IMR-90 (cell line): ENCODE measurements around the gene OVCA2. TPM values are rescaled to one million over a fixed set of nuclear protein-coding genes. Genes with fewer than 3 reads are reported as not detected.

Experiments
- ATAC-seq: fragments of 200-7000 bp; cut with Tn5 transposase; 2 replicates; pipeline ENCODE4 v1.9.1; 2020; ENCODE audit warnings: low read depth, mild to moderate bottlenecking, moderate library complexity
- BruUV-seq: library from RNA; stranded (reverse); fragments of 400-500 nt; replicated peaks from 2 replicates; lab custom pipeline; 2021; lab: Mats Ljungman, UMichigan
- CTCF ChIA-PET: fragments of 300-600 bp; formaldehyde crosslinking; extraction: SDS; loops from one replicate; lab custom pipeline; 2021; ENCODE audit warnings: antibody characterized with exemption; lab: Yijun Ruan, JAX
- POLR2A ChIA-PET: fragments of 300-600 bp; sonication (Branson Sonifier 250); formaldehyde crosslinking; loops from one replicate; lab custom pipeline; 2022; ENCODE audit warnings: antibody characterized with exemption; ENCODE audit not compliant: unreplicated experiment; lab: Charles Lee
- DNase-seq: peaks from one replicate; pipeline ENCODE4 v3.0.0; 2013
- H2AFZ ChIP-seq: replicated peaks from 2 replicates; pipeline ENCODE3; 2013; ENCODE audit warnings: low read length, mild to moderate bottlenecking; ENCODE audit not compliant: poor library complexity
- H2AK5ac ChIP-seq: 2 replicates; pipeline ENCODE4 v1.6.1; 2013; ENCODE audit warnings: low read depth, low read length, inconsistent platforms
- H2AK9ac ChIP-seq: replicated peaks from 2 replicates; pipeline ENCODE3; 2013; ENCODE audit warnings: mild to moderate bottlenecking, low read depth, low read length, moderate library complexity; ENCODE audit not compliant: poor library complexity
- H2BK120ac ChIP-seq: 2 replicates; pipeline ENCODE4 v1.6.1; 2013; ENCODE audit warnings: low read depth, low read length, inconsistent platforms
- H2BK15ac ChIP-seq: 3 replicates; pipeline ENCODE4 v1.6.1; 2013; ENCODE audit warnings: low read depth, low read length, inconsistent platforms
- H2BK20ac ChIP-seq: 2 replicates; pipeline ENCODE4 v1.6.1; 2013; ENCODE audit warnings: low read depth, mild to moderate bottlenecking, inconsistent platforms, low read length, moderate library complexity
- H2BK5ac ChIP-seq: 2 replicates; pipeline ENCODE4 v1.6.1; 2013; ENCODE audit warnings: mild to moderate bottlenecking, low read depth, low read length, inconsistent platforms; ENCODE audit not compliant: poor library complexity, severe bottlenecking
- H3K14ac ChIP-seq: replicated peaks from 2 replicates; pipeline ENCODE4 v1.6.1; 2013; ENCODE audit warnings: low read depth, low read length, inconsistent platforms
- H3K18ac ChIP-seq: 2 replicates; pipeline ENCODE4 v1.6.1; 2013; ENCODE audit warnings: low read depth, low read length, control low read depth
- H3K23ac ChIP-seq: 2 replicates; pipeline ENCODE4 v1.6.1; 2013; ENCODE audit warnings: low read depth, low read length, inconsistent platforms
- H3K27ac ChIP-seq: 2 replicates; pipeline ENCODE4 v1.5.1; 2013; ENCODE audit warnings: mild to moderate bottlenecking, control low read depth, low read length; ENCODE audit not compliant: insufficient read depth
- H3K27me3 ChIP-seq: 2 replicates; pipeline ENCODE4 v1.6.1; 2013; ENCODE audit warnings: low read length; ENCODE audit not compliant: control insufficient read depth, insufficient read depth
- H3K36me3 ChIP-seq: 2 replicates; pipeline ENCODE4 v1.6.1; 2013; ENCODE audit warnings: low read length, mixed read lengths; ENCODE audit not compliant: control insufficient read depth, insufficient read depth
- H3K4ac ChIP-seq: 2 replicates; pipeline ENCODE4 v1.6.1; 2013; ENCODE audit warnings: low read depth, low read length, inconsistent platforms
- H3K4me1 ChIP-seq: 2 replicates; pipeline ENCODE4 v1.6.1; 2013; ENCODE audit warnings: low read length, mixed read lengths; ENCODE audit not compliant: control insufficient read depth, insufficient read depth
- H3K4me2 ChIP-seq: 2 replicates; pipeline ENCODE4 v1.6.1; 2013; ENCODE audit warnings: low read depth, mild to moderate bottlenecking, control low read depth, low read length, moderate library complexity
- H3K4me3 ChIP-seq: 2 replicates; pipeline ENCODE4 v1.5.1; 2013; ENCODE audit warnings: low read depth, mild to moderate bottlenecking, control low read depth, low read length, moderate library complexity; ENCODE audit not compliant: insufficient read depth
- H3K56ac ChIP-seq: 2 replicates; pipeline ENCODE4 v1.6.1; 2013; ENCODE audit warnings: low read length, inconsistent platforms; ENCODE audit not compliant: insufficient read depth; ENCODE audit errors: extremely low read depth
- H3K79me1 ChIP-seq, 2 experiments: 2 replicates each; pipeline ENCODE4 v1.6.1; 2013; ENCODE audit warnings: low read length in 2 of 2, inconsistent platforms in 1 of 2, low read depth in 1 of 2
- H3K9ac ChIP-seq: 2 replicates; pipeline ENCODE4 v1.6.1; 2013; ENCODE audit warnings: low read depth, low read length, control low read depth
- H3K9me1 ChIP-seq: 2 replicates; pipeline ENCODE4 v1.6.1; 2013; ENCODE audit warnings: low read length, inconsistent platforms; ENCODE audit not compliant: insufficient read depth
- H3K9me3 ChIP-seq: 2 replicates; pipeline ENCODE4 v1.6.1; 2013; ENCODE audit warnings: low read length; ENCODE audit not compliant: control insufficient read depth, insufficient read depth
- H4K20me1 ChIP-seq: 2 replicates; pipeline ENCODE4 v1.6.1; 2013; ENCODE audit warnings: low read length, inconsistent platforms; ENCODE audit not compliant: insufficient read depth
- H4K5ac ChIP-seq: 2 replicates; pipeline ENCODE4 v1.6.1; 2013; ENCODE audit warnings: mild to moderate bottlenecking, low read depth, low read length, control low read depth
- H4K8ac ChIP-seq, 2 experiments: 2 replicates each; pipeline ENCODE4 v1.6.1; 2013; ENCODE audit warnings: low read depth in 2 of 2, low read length in 2 of 2, control low read depth in 1 of 2, inconsistent platforms in 1 of 2
- H4K91ac ChIP-seq: 2 replicates; pipeline ENCODE4 v1.6.1; 2013; ENCODE audit warnings: low read depth, low read length, inconsistent platforms; ENCODE audit not compliant: insufficient read depth
- BHLHE40 ChIP-seq: fragments of 150-350 bp; IDR thresholded peaks from 2 replicates; pipeline ENCODE4 v1.6.1; 2016; ENCODE audit warnings: mild to moderate bottlenecking, low read depth, low read length
- CEBPB ChIP-seq: IDR thresholded peaks from 2 replicates; pipeline ENCODE4 v1.6.1; 2012; ENCODE audit warnings: low read depth, low read length, improper control_type of control experiment
- CHD1 ChIP-seq: IDR thresholded peaks from 2 replicates; pipeline ENCODE4 v1.6.1; 2012; ENCODE audit warnings: low read depth, low read length, improper control_type of control experiment
- FOS ChIP-seq: fragments of 150-350 bp; IDR thresholded peaks from 2 replicates; pipeline ENCODE4 v1.6.1; 2016; ENCODE audit warnings: low read depth, low read length
- MAFK ChIP-seq: IDR thresholded peaks from 2 replicates; pipeline ENCODE4 v1.6.1; 2012; ENCODE audit warnings: low read depth, low read length, improper control_type of control experiment
- MAZ ChIP-seq: IDR thresholded peaks from 2 replicates; pipeline ENCODE4 v1.6.1; 2012; ENCODE audit warnings: low read depth, mild to moderate bottlenecking, low read length, improper control_type of control experiment, moderate library complexity, borderline replicate concordance
- MXI1 ChIP-seq: IDR thresholded peaks from 2 replicates; pipeline ENCODE4 v1.6.1; 2012; ENCODE audit warnings: low read depth, mild to moderate bottlenecking, low read length, moderate library complexity, borderline replicate concordance
- NFE2L2 ChIP-seq: fragments of 150-350 bp; IDR thresholded peaks from 2 replicates; pipeline ENCODE4 v1.6.1; 2016; ENCODE audit warnings: low read depth, mild to moderate bottlenecking, low read length
- POLR2A ChIP-seq: IDR thresholded peaks from 2 replicates; pipeline ENCODE4 v1.6.1; 2012; ENCODE audit warnings: mild to moderate bottlenecking, low read depth, low read length
- RAD21 ChIP-seq: IDR thresholded peaks from 2 replicates; pipeline ENCODE4 v1.6.1; 2012; ENCODE audit warnings: low read length, improper control_type of control experiment
- RCOR1 ChIP-seq: IDR thresholded peaks from 2 replicates; pipeline ENCODE4 v1.6.1; 2012; ENCODE audit warnings: mild to moderate bottlenecking, low read length, improper control_type of control experiment; ENCODE audit not compliant: insufficient replicate concordance
- RFX5 ChIP-seq: IDR thresholded peaks from 2 replicates; pipeline ENCODE4 v1.8.0; 2012; ENCODE audit warnings: low read depth, mild to moderate bottlenecking, low read length, moderate library complexity
- SMC3 ChIP-seq: fragments of 150-350 bp; IDR thresholded peaks from 2 replicates; pipeline ENCODE4 v1.6.1; 2016; ENCODE audit warnings: low read depth, mild to moderate bottlenecking, antibody characterized with exemption, low read length, moderate library complexity
- USF2 ChIP-seq: fragments of 150-350 bp; IDR thresholded peaks from 2 replicates; pipeline ENCODE4 v1.6.1; 2017; ENCODE audit warnings: mild to moderate bottlenecking, antibody characterized with exemption, low read length, low read depth
- WGBS, 2 experiments: methylation state at CpG; one replicate each; pipeline versions ENCODE4 v1.1.5 to v1.1.7; 2013; ENCODE audit warnings: missing lambda C conversion rate in 2 of 2; ENCODE audit not compliant: insufficient read length in 1 of 2; ENCODE audit errors: extremely low coverage in 2 of 2; 5-methylcytosine and 5-hydroxymethylcytosine counted together
- dilution Hi-C: fragments of 300-500 bp; cut with HindIII; formaldehyde crosslinking; loops from one replicate; pipeline ENCODE4 v1.14.3; 2018; ENCODE audit warnings: low sequenced_read_pairs; ENCODE audit not compliant: unreplicated experiment
- in situ Hi-C: fragments of 300-500 bp; cut with MboI; formaldehyde crosslinking; loops from 3 replicates; pipeline ENCODE4 v1.14.3; 2019; ENCODE audit warnings: low sequenced_read_pairs, inconsistent platforms, mixed read lengths
- intact Hi-C: fragments of 100-400 bp; cut with micrococcal nuclease; formaldehyde crosslinking; loops from 2 replicates; pipeline ENCODE4 v1.10.0; 2022
- polyA plus RNA-seq, 3 experiments: library from polyadenylated mRNA; depleted of rRNA; stranded (reverse); fragments of >200 nt; gene quantifications; 2 replicates each; pipeline ENCODE4 v1.2.3, GENCODE V29; 2012; ENCODE audit warnings: low replicate concordance in 1 of 3
- total RNA-seq: library from RNA; depleted of rRNA; stranded (reverse); fragments of >200 nt; gene quantifications from 2 replicates; pipeline ENCODE4 v1.2.3, GENCODE V29; 2012
- TF ChIP-seq, protein P1 (sequence below): conservative IDR thresholded peaks from 2 replicates; pipeline ENCODE4 v1.5.1; 2012; ENCODE audit warnings: mild to moderate bottlenecking, low read depth, low read length, improper control_type of control experiment
- TF ChIP-seq, protein P2 (sequence below): fragments of 150-350 bp; IDR thresholded peaks from 2 replicates; pipeline ENCODE4 v1.6.1; 2016; ENCODE audit warnings: low read depth, mild to moderate bottlenecking, low read length, moderate library complexity, borderline replicate concordance

The OVCA2 gene
- total and polyA plus RNA-seq, 2 of the 4 experiments (the other 2 are of a cell fraction) = 38.7 to 46.9 TPM

GRCh38 chr17:2092253-2092652 is 50.4 kb downstream of the OVCA2 start:
- Histone ChIP-seq H3K4ac (peak overlapping the region; percentile 26; the same call in 1 of the 2 replicates), H3K4me3 (no peak overlapping the region), H3K79me1 (peaks cover 17 to 75% of the 10 kb centered on the region in 2 experiments; a peak in 3 of 4 replicates), H2BK15ac (0 out of 3 replicates have a peak overlapping the region, but pooled peaks have one; percentile 36), H2BK5ac (peak overlapping the region; percentile 31), H3K14ac (peak overlapping the region; percentile 34; the same call in 1 of the 2 replicates), H4K91ac (peak overlapping the region; percentile 55), H3K4me1 (peaks cover 18% of the 10 kb centered on the region), H2AK9ac (no peak overlapping the region), H2AFZ (no peak overlapping the region), H4K8ac (peak overlapping the region in 1 of 2 experiments; percentile 41; a peak in 2 of 4 replicates), H4K20me1 (no peaks in the 10 kb centered on the region; the same call in 1 of the 2 replicates), H3K56ac (no peak overlapping the region), H3K9ac (no peak overlapping the region), H3K27ac (peak overlapping the region; percentile 18; the same call in 1 of the 2 replicates), H2BK20ac (peak overlapping the region; percentile 41; the same call in 1 of the 2 replicates), H2BK120ac (peak overlapping the region; percentile 51; the same call in 1 of the 2 replicates), H3K23ac (no peak overlapping the region; the same call in 1 of the 2 replicates), H3K18ac (peak overlapping the region; percentile 7; the same call in 1 of the 2 replicates), H4K5ac (peak overlapping the region; percentile 38; the same call in 1 of the 2 replicates), H3K9me1 (peaks cover 29% of the 10 kb centered on the region), H2AK5ac (peak overlapping the region; percentile 87), H3K9me3 (no peaks in the 10 kb centered on the region), H3K27me3 (no peaks in the 10 kb centered on the region), H3K36me3 (no peaks in the 10 kb centered on the region; the same call in 1 of the 2 replicates), H3K4me2 (no peak overlapping the region)
- DNase-seq (no peak), ATAC-seq (no peak)
- TF ChIP-seq CEBPB (no peak), SMC3 (no peak), BHLHE40 (no peak), CHD1 (no peak), POLR2A (no peak), RAD21 (no peak), USF2 (no peak), RFX5 (no peak), MXI1 (no peak), MAFK (no peak), MAZ (no peak), NFE2L2 (no peak), RCOR1 (no peak), FOS (no peak)
- TF ChIP-seq, protein P1, sequence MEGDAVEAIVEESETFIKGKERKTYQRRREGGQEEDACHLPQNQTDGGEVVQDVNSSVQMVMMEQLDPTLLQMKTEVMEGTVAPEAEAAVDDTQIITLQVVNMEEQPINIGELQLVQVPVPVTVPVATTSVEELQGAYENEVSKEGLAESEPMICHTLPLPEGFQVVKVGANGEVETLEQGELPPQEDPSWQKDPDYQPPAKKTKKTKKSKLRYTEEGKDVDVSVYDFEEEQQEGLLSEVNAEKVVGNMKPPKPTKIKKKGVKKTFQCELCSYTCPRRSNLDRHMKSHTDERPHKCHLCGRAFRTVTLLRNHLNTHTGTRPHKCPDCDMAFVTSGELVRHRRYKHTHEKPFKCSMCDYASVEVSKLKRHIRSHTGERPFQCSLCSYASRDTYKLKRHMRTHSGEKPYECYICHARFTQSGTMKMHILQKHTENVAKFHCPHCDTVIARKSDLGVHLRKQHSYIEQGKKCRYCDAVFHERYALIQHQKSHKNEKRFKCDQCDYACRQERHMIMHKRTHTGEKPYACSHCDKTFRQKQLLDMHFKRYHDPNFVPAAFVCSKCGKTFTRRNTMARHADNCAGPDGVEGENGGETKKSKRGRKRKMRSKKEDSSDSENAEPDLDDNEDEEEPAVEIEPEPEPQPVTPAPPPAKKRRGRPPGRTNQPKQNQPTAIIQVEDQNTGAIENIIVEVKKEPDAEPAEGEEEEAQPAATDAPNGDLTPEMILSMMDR = no peak
- TF ChIP-seq, protein P2, sequence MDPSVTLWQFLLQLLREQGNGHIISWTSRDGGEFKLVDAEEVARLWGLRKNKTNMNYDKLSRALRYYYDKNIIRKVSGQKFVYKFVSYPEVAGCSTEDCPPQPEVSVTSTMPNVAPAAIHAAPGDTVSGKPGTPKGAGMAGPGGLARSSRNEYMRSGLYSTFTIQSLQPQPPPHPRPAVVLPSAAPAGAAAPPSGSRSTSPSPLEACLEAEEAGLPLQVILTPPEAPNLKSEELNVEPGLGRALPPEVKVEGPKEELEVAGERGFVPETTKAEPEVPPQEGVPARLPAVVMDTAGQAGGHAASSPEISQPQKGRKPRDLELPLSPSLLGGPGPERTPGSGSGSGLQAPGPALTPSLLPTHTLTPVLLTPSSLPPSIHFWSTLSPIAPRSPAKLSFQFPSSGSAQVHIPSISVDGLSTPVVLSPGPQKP = no peak
- 100% methylated on average over 2 of the region's 4 CpGs; no CpG with 5 or more reads in 1 of the 2 experiments for WGBS, 2 experiments
- CTCF ChIA-PET = interaction anchor here (3.3 kb wide), 1 partner anchor 153 kb away, joined by 15 read pairs; no protein-coding TSS in a partner anchor
- dilution Hi-C loops (no loop called here), in situ Hi-C loops (no loop called here), intact Hi-C loops (no loop called here)
- no TSS peak for BruUV-seq
- POLR2A ChIA-PET = no interaction called here
